EL (cell line): ENCODE results near the gene ACTL7B.
"Not testable (repeated sequence)": the region's sequence is repeated elsewhere in the genome, so short reads cannot be mapped to it uniquely, and the experiment has no call there.

ENCODE experiments used
- DNase-seq: peaks from one replicate; pipeline ENCODE4 v3.0.0-alpha.2; 2016

The ACTL7B gene

DNA sequence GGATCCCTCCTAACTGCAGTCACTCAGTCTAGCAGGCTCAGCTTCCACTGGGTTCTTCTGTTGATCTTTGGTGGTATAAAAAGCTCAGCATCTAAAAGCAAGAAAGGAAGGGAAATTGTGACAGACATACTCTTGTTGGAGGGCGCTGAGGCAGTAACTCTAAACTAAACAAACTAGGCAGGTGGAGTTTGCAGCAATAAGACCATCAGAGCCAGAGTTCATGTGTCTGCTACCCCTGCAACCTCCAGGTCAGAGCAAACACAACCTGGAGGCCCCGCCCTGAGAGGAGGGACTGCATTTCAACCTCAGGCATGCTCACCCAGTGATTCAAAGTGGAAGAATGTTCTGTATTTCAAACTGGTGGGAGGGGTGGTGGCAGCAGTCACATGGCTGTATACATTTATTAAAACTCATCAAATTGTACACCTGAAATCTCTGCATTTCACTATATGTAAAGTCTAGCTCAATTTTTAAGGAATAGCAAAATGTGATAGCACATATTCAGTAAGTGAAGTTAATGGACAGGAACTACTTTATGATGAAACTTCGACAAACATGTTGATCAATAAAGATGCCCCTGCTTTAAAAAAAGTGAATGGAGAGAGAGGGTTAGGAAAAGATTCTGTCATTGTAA, 13.4 kb upstream of the ACTL7B start:
- DNase-seq, result peak; percentile 49

- no peak for DNase-seq
These were observed 12.0 kb upstream of the ACTL7B start for GRCh38 chr9:108867829-108868228.

DNA sequence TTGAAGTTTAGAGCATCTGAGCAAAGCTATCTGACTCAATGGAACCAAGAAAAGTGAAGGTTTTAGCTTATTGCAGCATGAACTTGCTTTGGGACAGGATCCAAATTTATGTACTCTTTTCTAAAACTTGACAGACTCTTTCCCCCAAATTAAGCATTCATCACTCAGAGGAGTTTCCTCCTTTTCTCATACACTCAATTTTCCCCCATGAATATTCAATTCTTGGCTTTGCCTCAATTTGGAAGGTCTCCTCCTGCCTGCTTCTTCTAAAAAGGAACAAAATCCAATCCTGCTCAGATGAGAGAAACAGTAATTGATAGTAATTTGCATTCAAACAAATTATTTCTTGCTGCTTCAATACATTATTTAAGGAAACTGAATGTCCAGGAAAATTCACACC, 11.3 kb upstream of the ACTL7B start:
- no peak for DNase-seq

GRCh38 chr9:108866001-108866420, 10.2 kb upstream of the ACTL7B start:
- DNase-seq, result no peak

GRCh38 chr9:108865037-108865436, 9.3 kb upstream of the ACTL7B start:
- DNase-seq, result peak; percentile 13

DNA sequence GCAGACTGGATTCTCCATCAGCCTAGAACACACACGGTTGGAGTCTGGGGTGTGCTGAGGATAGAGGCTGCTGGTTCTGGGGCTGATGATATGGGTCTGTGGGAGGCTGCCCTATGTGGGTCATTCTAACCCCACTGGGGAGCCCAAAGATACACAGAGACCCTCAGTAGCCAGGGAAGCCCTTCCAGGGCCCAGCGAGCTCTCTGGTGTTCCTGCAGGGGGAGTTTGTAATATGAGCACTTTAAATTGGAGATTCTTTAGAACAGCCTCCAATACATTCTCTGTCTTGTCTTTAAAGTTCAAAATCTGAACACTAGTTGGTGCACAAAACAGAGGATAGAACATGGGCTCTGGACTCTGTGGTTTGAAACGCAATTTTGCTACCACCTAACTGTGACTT, 8.7 kb upstream of the ACTL7B start:
- DNase-seq, result no peak

GRCh38 chr9:108863891-108864290, 8.1 kb upstream of the ACTL7B start:
- no peak for DNase-seq

- no peak for DNase-seq
These were observed 6.2 kb upstream of the ACTL7B start, which contains the start of gene ACTL7A for GRCh38 chr9:108861997-108862396. ACTL7A (plus strand) TSS chr9:108862266; CDS start chr9:108862323, 57 bp downstream.

DNA sequence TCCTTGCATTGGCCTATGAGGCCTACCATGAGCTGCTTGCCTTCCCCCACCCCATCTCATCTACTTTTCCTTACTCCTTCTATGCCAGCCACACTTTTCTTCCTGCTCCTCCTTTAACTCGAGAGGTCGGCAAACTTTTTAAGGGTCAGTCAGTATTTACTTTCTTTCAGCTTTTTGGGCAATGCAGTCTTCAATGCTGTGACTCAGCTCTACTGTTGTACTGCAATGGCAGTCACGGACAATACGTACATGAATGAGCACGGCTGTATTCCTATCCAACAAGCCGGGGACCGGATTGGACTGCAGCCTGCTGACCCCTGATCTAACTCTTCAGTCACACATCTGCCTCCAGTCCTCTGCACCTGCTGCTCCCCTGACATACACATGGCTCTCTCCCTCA, 5.7 kb upstream of the ACTL7B start:
- DNase-seq, result no peak

DNA sequence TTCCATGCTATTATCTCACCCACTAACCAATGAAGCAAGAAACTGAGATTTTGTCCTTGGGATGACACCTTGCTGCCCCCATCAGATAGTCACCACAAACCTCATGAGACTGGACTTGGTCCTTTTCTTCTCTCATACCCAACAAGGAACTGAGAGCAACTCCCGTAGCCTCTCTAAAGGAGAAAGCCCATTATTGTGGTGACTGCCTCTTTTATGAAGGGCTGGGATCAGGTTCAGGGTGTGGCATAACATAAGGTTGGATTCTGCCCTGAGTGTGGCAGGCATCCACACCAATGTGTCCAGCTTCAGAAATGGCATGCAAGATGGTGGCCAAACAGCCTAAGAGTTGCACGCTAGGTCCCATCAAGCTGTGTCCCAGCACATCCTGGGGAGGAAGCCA, 5.0 kb upstream of the ACTL7B start:
- DNase-seq, result no peak

DNA sequence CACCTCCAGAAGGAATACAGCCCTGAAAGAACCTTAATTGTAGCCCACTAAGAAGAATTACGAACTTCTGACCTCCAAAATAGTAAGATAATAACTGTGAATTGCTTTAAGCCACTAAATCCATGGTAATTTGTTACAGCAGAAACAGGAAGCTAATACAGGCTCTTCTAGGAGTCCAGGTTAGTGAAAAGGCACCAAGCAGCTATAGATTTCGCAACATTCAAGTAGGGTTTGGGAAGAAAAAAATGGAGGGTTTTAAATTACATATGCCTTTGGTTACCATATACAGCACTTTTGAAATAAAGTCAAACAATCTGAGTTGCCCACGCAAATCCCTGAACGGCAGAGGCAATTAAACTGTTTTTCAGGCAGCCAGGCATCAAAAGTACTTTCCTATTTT, 4.6 kb upstream of the ACTL7B start:
- no peak for DNase-seq

- peak; percentile 18 for DNase-seq
These were observed 3.8 kb upstream of the ACTL7B start for GRCh38 chr9:108859459-108860114.

DNA sequence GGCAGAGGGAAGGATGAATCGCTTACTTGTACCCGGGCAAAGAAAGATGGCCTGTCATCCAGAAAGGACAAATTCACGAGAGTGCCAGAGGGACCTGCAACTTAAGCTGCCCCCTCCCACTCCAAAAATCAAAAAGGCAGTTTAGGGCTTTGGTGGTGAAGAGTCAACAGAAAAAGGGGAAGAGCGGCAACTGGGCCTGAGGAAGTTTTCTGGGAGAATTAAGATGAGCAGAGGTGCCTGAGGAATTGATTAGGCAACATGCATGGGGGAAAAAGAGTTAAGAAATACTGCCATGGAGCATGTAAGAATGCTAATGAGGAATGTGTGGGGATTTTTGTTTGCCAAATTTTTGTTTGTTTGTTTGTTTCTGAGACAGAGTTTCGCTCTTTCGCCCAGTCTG, 1.8 kb upstream of the ACTL7B start:
- no peak for DNase-seq

DNA sequence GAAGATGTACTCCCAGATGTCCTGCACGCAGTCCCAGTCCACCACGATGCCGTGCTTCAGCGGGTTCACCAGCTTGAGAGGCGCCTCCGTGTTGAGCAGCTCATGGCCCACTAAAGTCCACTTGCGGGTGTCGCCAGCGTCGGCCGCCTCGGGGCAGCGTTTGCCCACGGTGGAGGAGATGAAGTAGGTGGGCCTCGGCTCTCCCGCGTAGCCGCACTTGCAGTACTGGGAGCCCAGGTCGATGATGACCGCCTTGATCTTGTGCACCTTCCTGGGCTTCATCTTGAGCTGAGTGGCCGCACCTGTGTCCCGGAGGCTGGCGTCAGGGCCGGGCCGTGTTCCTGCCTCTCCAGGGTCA, 278 bp downstream of the ACTL7B start:
- DNase-seq, result no peak

GRCh38 chr9:108854641-108855528, 901 bp downstream of the ACTL7B start:
- no peak for DNase-seq

DNA sequence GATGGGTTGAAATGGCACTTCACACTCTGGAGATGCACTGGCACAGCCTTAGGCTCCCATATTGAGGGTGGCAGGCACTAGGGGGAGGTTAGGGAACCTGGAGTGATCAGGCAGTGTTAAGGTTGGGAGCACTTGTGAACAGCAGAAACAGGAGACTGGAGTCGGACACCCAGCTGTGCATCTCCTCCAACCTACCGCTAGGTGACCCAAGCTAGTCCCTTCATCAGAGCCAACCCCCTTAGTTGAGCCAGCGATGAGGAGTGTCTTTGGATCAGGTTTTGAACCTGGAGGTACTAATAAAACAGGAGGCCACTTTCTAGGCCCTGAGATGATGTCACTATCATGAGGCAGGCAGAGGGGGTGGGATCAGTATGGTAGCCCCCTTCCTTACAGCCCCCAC, 1.7 kb downstream of the ACTL7B start:
- no peak for DNase-seq

DNA sequence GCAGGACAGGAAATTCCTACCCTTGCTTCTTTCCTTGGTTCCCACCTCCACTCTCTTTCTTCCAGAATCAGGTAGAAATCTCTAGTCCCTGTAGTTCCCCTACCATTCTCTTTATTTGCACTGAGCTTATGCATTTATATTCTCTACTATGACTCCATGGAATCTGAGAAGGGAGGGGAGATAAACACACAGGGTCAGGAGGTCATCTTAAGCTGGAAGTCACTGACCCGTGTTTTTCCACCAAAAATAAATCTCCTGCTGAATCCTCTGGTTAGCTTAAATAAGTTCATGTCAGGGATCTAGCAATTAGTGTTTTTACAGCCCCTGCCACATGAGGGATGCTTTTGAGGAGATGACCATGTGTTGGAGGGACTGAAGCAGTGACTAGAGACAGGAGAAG, 3.7 kb downstream of the ACTL7B start:
- DNase-seq, result no peak

DNA sequence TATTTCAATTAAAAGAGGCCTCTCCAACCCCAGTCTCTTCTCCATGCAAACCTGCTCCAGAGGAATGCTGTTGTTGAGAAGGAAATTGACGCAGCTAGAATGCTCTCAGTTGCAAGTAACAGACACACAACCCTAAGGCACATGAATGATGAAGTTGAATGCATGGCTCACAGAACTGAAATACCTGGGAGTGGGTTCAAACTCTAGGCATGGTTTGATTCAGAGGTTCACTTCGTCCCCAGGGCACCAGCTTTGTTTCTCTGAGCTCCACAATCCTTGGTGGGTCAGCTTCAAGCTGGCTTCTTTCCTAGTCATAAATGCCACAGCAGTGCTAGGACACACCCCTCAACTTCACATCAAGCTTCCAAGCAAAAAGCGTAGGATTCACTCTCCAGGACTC, 4.6 kb downstream of the ACTL7B start:
- no peak for DNase-seq

DNA sequence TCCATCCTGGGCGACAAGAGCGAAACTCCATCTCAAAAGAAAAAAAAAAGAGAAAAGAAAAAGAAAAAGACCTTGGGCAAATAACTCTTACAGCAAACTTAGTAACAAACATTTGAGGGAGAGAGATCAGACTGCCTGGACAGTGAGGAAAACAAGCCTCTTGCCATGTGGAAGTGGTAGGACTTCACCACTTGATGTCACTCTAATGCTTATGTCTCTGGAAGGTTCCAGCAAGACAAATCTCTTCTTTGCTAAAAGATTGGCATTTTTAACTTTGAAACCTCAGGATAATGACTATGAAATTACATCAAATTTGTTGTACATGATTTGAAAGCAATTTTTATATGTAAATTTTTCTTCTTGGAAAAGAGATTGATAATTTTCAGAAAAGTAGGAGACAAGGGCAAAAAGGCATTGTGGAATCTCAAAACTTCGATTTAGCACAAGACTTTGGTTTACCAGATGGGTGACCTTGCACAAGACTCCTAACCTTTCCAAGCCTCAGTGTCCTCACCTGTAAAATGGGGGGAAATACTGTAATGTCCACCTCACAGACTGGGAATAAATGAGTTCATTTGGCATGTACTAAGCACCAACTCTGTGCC, 5.4 kb downstream of the ACTL7B start:
- DNase-seq, result no peak

DNA sequence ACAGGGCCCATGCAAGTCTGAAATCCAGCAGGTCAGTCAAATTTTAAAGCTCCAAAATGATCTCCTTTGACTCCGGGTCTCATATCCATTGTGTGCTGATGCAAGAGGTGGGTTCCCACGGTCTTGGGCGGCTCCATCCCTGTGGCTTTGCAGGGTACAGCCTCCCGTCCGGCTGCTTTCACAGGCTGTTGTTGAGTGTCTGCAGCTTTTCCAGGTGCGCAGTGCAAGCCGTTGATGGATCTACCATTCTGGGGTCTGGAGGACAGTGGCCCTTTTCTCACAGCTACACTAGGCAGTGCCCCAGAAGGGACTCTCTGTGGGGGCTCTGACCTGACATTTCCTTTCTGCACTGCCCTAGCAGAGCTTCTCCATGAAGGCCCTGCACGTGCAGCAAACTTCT, 7.5 kb downstream of the ACTL7B start:
- DNase-seq, result not testable (repeated sequence)

GRCh38 chr9:108845947-108846346, 9.8 kb downstream of the ACTL7B start:
- no peak for DNase-seq

DNA sequence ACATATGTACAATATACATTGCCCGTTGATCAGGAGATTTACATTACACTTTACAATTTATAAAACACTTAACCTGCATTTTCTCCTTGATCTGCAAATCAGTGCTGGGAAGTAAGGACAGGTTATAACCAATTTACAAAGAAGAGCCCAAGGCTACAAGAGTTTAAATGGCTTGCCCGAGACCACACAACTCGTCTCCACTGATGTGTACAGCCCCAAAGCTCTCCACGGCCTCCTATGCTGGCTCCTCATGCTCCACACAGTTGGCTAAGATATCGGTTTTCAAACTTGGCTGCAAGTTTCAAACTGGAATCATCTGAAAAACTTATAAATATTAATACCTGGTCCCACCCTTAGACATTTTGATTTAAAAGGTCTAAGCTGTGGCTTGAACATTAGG, 10.3 kb downstream of the ACTL7B start:
- DNase-seq, result no peak

DNA sequence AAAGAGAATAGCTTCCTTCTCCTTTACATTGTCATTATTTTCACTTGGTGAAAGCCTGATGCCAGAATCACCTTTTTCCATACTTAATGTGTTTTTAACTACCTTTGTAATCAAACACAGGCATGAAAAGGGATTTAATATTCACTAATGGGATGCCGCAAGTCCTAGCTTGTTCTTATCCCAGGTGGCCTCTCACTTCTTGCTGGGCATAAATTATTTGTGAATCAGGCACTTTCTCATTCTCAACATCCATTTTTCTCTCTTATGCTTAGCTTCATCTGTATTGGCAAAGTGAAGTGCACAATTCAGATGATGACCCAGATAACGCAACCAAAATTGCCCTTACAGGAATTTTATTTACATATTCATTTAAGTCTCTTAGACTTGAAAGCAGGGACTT, 10.9 kb downstream of the ACTL7B start:
- DNase-seq, result no peak

GRCh38 chr9:108844391-108844790, 11.4 kb downstream of the ACTL7B start:
- DNase-seq, result no peak
